H9 (cell line): Measurements from ENCODE around the gene IL24. TPM values are rescaled to one million over a fixed set of nuclear protein-coding genes. Genes with fewer than 3 reads are reported as not detected.

Source experiments
- DNase-seq: peaks from one replicate; pipeline ENCODE4 v3.0.0-alpha.2; 2017
- H2AFZ ChIP-seq: one replicate; pipeline ENCODE4 v1.6.1; 2013; ENCODE audit warnings: mild to moderate bottlenecking, low read length, control low read depth, moderate library complexity
- H2AK5ac ChIP-seq: 2 replicates; pipeline ENCODE4 v1.6.1; 2013; ENCODE audit warnings: low read length, control low read depth, mixed read lengths; ENCODE audit not compliant: insufficient read length
- H2BK120ac ChIP-seq: one replicate; pipeline ENCODE4 v1.6.1; 2013; ENCODE audit warnings: low read depth, mild to moderate bottlenecking, low read length, control low read depth, inconsistent platforms; ENCODE audit not compliant: poor library complexity, severe bottlenecking
- H2BK12ac ChIP-seq: 2 replicates; pipeline ENCODE4 v1.6.1; 2013; ENCODE audit warnings: low read length, control low read depth, mixed read lengths, low read depth; ENCODE audit not compliant: insufficient read length
- H2BK15ac ChIP-seq: 2 replicates; pipeline ENCODE4 v1.6.1; 2013; ENCODE audit warnings: low read depth, low read length, control low read depth
- H2BK20ac ChIP-seq: one replicate; pipeline ENCODE4 v1.6.1; 2013; ENCODE audit warnings: low read depth, mild to moderate bottlenecking, low read length, control low read depth, inconsistent platforms; ENCODE audit not compliant: poor library complexity, severe bottlenecking
- H2BK5ac ChIP-seq: 2 replicates; pipeline ENCODE4 v1.6.1; 2013; ENCODE audit warnings: low read length, control low read depth, mixed read lengths; ENCODE audit not compliant: insufficient read length
- H3K14ac ChIP-seq: 2 replicates; pipeline ENCODE4 v1.6.1; 2013; ENCODE audit warnings: low read length, control low read depth; ENCODE audit not compliant: insufficient read depth
- H3K18ac ChIP-seq: 2 replicates; pipeline ENCODE4 v1.6.1; 2013; ENCODE audit warnings: low read depth, mild to moderate bottlenecking, mixed read lengths, low read length, control low read depth; ENCODE audit not compliant: insufficient read length
- H3K23ac ChIP-seq: 2 replicates; pipeline ENCODE4 v1.6.1; 2013; ENCODE audit warnings: low read length, control low read depth, mixed read lengths, low read depth; ENCODE audit not compliant: insufficient read length
- H3K23me2 ChIP-seq: 2 replicates; pipeline ENCODE4 v1.6.1; 2013; ENCODE audit warnings: low read depth, mild to moderate bottlenecking, mixed read lengths, low read length, control low read depth; ENCODE audit not compliant: insufficient read length, poor library complexity, severe bottlenecking
- H3K27ac ChIP-seq: 2 replicates; pipeline ENCODE4 v1.5.1; 2013; ENCODE audit warnings: low read length, control low read depth, mixed read lengths, low read depth; ENCODE audit not compliant: insufficient read length
- H3K27me3 ChIP-seq: 2 replicates; pipeline ENCODE4 v1.6.1; 2013; ENCODE audit warnings: low read length, control low read depth, inconsistent platforms; ENCODE audit not compliant: insufficient read depth
- H3K4ac ChIP-seq: 2 replicates; pipeline ENCODE4 v1.6.1; 2013; ENCODE audit warnings: low read depth, mild to moderate bottlenecking, control low read depth, inconsistent platforms, low read length, moderate library complexity
- H3K4me1 ChIP-seq: 2 replicates; pipeline ENCODE4 v1.6.1; 2013; ENCODE audit warnings: low read length, control low read depth, inconsistent platforms; ENCODE audit not compliant: insufficient read depth
- H3K4me2 ChIP-seq: 2 replicates; pipeline ENCODE4 v1.6.1; 2013; ENCODE audit warnings: low read length, control low read depth, mixed read lengths; ENCODE audit not compliant: insufficient read length, insufficient read depth
- H3K56ac ChIP-seq: 2 replicates; pipeline ENCODE4 v1.6.1; 2013; ENCODE audit warnings: low read depth, mild to moderate bottlenecking, mixed read lengths, low read length, control low read depth; ENCODE audit not compliant: insufficient read length
- H3K79me1 ChIP-seq: 2 replicates; pipeline ENCODE4 v1.6.1; 2013; ENCODE audit warnings: low read depth, mild to moderate bottlenecking, moderate library complexity, low read length, control low read depth, inconsistent platforms; ENCODE audit not compliant: insufficient read depth, poor library complexity, severe bottlenecking
- H3K79me2 ChIP-seq: 2 replicates; pipeline ENCODE4 v1.6.1; 2013; ENCODE audit warnings: low read length, control low read depth, inconsistent platforms; ENCODE audit not compliant: insufficient read depth
- H3K9ac ChIP-seq: 2 replicates; pipeline ENCODE4 v1.6.1; 2013; ENCODE audit warnings: low read length, control low read depth, mixed read lengths; ENCODE audit not compliant: insufficient read length; ENCODE audit errors: extremely low read depth
- H3K9me3 ChIP-seq: one replicate; pipeline ENCODE4 v1.6.1; 2013; ENCODE audit warnings: low read depth, low read length, inconsistent platforms; ENCODE audit not compliant: control insufficient read depth
- H3T11ph ChIP-seq: one replicate; pipeline ENCODE4 v1.6.1; 2013; ENCODE audit warnings: mild to moderate bottlenecking, low read length, control low read depth, inconsistent platforms
- H4K20me1 ChIP-seq: one replicate; pipeline ENCODE4 v1.6.1; 2013; ENCODE audit not compliant: control insufficient read depth, insufficient read length, insufficient read depth
- H4K5ac ChIP-seq: 2 replicates; pipeline ENCODE4 v1.6.1; 2013; ENCODE audit warnings: low read depth, mild to moderate bottlenecking, mixed read lengths, low read length, control low read depth; ENCODE audit not compliant: insufficient read length
- H4K8ac ChIP-seq: replicated peaks from 2 replicates; pipeline ENCODE4 v1.6.1; 2013; ENCODE audit warnings: low read length, control low read depth, mixed read lengths, low read depth; ENCODE audit not compliant: insufficient read length
- H4K91ac ChIP-seq: 2 replicates; pipeline ENCODE4 v1.6.1; 2013; ENCODE audit warnings: low read depth, mild to moderate bottlenecking, moderate library complexity, mixed read lengths, low read length, control low read depth; ENCODE audit not compliant: insufficient read length
- H3K27ac Mint-ChIP-seq, 3 experiments: 2 replicates in 2 of 3; 3 replicates in 1 of 3; pipeline ENCODE4 v1.8.0; 2020 to 2021; ENCODE audit warnings: mixed read lengths in 3 of 3, mild to moderate bottlenecking in 1 of 3, moderate library complexity in 1 of 3
- H3K27me3 Mint-ChIP-seq: 2 replicates; pipeline ENCODE4 v1.8.0; 2021; ENCODE audit warnings: low read depth, mild to moderate bottlenecking, moderate library complexity, mixed read lengths
- H3K36me3 Mint-ChIP-seq, 3 experiments: 2 replicates in 2 of 3; 3 replicates in 1 of 3; pipeline ENCODE4 v1.8.0; 2020 to 2021; ENCODE audit warnings: low read depth in 3 of 3, mixed read lengths in 3 of 3; ENCODE audit not compliant: insufficient read depth in 1 of 3
- H3K4me1 Mint-ChIP-seq, 2 experiments: 2 replicates each; pipeline ENCODE4 v1.8.0; 2020; ENCODE audit warnings: mixed read lengths in 2 of 2
- H3K4me3 Mint-ChIP-seq, 2 experiments: 2 replicates in 1 of 2; 3 replicates in 1 of 2; pipeline ENCODE4 v1.8.0; 2020 to 2021; ENCODE audit warnings: mild to moderate bottlenecking in 2 of 2, mixed read lengths in 2 of 2, moderate library complexity in 1 of 2
- H3K9me3 Mint-ChIP-seq, 2 experiments: 2 replicates in 1 of 2; 3 replicates in 1 of 2; pipeline ENCODE4 v1.8.0; 2020; ENCODE audit warnings: mild to moderate bottlenecking in 2 of 2, mixed read lengths in 2 of 2, moderate library complexity in 1 of 2
- CTCF ChIP-seq: fragments of 200-600 bp; sonication (generic); conservative IDR thresholded peaks from 3 replicates; pipeline ENCODE4 v1.8.0; 2021; ENCODE audit warnings: antibody characterized with exemption, mild to moderate bottlenecking
- WGBS: extraction: QIAGEN DNeasy Blood & Tissue Kit; methylation state at CpG from one replicate; pipeline ENCODE4 v1.1.7; 2013; ENCODE audit warnings: missing lambda C conversion rate, low lambda C conversion rate, mixed read lengths; ENCODE audit not compliant: insufficient read length; ENCODE audit errors: extremely low coverage; 5-methylcytosine and 5-hydroxymethylcytosine counted together
- total RNA-seq: library from RNA; stranded (reverse); gene quantifications from 2 replicates; pipeline ENCODE4 v1.2.1, GENCODE V29; 2021

The IL24 gene
- total RNA-seq, 1 experiment from 2014 or later = not detected

GRCh38 chr1:206944703-206945102 is 47.5 kb downstream of the IL24 start:
- H4K5ac ChIP-seq = no peak overlapping the region
- H3K79me1 ChIP-seq = no peaks in the 10 kb centered on the region
- no peaks in the 10 kb centered on the region for H3K4me1 ChIP-seq
- H3K79me2 ChIP-seq = no peaks in the 10 kb centered on the region
- no peak overlapping the region for H3K18ac ChIP-seq
- no peak overlapping the region for H3K27ac Mint-ChIP-seq
- no peak overlapping the region for H2BK5ac ChIP-seq
- no peak overlapping the region for H3K23ac ChIP-seq
- no peak for DNase-seq
- WGBS = no CpG with 5 or more reads among the region's 5 CpGs
- no peaks in the 10 kb centered on the region for H3K23me2 ChIP-seq
- TF ChIP-seq CTCF = no peak
- H2BK15ac ChIP-seq = no peak overlapping the region
- no peak overlapping the region for H2AFZ ChIP-seq
- H3K4me1 Mint-ChIP-seq = peaks cover 5 to 7% of the 10 kb centered on the region in 2 experiments; a peak in 3 of 4 replicates
- H2AK5ac ChIP-seq = no peak overlapping the region
- H2BK20ac ChIP-seq = no peak overlapping the region
- no peak overlapping the region for H3K14ac ChIP-seq
- no peak overlapping the region for H3K4ac ChIP-seq
- H3K4me3 Mint-ChIP-seq = no peak overlapping the region
- no peaks in the 10 kb centered on the region for H4K20me1 ChIP-seq
- H3K9me3 ChIP-seq = no peaks in the 10 kb centered on the region
- no peak overlapping the region for H3K27ac ChIP-seq
- H2BK12ac ChIP-seq = no peak overlapping the region
- peaks cover 23% of the 10 kb centered on the region for H3K27me3 Mint-ChIP-seq
- no peaks in the 10 kb centered on the region for H3K9me3 Mint-ChIP-seq
- H2BK120ac ChIP-seq = no peak overlapping the region
- no peak overlapping the region for H4K8ac ChIP-seq
- H3K4me2 ChIP-seq = no peak overlapping the region
- H3K36me3 Mint-ChIP-seq = no peaks in the 10 kb centered on the region; a peak in 1 of 7 replicates
- H3T11ph ChIP-seq = no peak overlapping the region
- H3K56ac ChIP-seq = no peak overlapping the region
- H3K27me3 ChIP-seq = no peaks in the 10 kb centered on the region
- H4K91ac ChIP-seq = no peak overlapping the region
- no peak overlapping the region for H3K9ac ChIP-seq
